ENCODE measurements around the gene FOXF2.

DNA sequence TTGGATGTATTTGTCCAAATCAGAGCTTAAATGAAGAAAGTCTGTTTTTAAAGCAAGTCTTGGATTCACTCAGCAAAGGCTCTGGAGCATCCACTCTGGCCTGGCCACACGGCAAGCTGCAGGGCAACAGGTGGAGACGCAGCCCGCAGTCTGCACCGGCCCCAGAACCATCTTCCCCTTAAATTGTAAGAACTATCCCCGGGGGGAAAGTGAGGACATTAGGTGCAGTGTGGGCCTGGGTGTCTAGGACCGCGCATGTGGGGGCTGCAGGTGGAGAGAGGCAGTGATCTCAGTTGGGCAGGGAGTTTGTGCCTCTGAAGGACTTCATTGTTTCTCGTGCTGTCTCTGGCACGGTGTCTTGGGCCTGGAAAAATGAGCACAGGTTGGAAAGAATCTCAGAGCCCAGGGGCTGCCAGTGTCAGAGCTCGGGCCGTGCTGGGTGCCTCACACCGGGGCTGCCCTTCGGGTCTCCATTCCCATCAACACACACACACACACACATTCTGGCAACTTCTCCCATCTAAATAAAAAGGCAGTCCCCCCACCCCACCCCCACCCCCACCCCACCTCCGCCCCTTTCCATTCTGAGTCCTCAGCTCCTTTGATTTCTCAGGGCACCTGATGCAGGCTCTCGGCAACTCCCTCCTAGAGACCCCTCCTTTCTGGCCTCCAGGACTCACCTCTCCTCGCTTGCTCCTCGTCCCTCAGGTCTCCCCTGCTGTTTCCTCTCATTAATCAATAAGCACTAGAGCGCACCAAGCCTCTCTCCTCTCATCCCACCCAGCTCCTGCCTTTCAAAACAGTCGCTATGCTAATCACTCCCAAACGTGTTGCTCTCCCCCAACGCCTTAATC, 48.4 kb downstream of the FOXF2 start:
- TF ChIP-seq CTCF (IDR thresholded peaks at IDR 0.05) (no peak), POLR2A (IDR thresholded peaks at IDR 0.05) (no peak), POLR2AphosphoS5 (IDR thresholded peaks at IDR 0.05) (no peak)
